HG03342 (cell line): ENCODE results near the gene TMCO1.
"Not testable (repeated sequence)": the region's sequence is repeated elsewhere in the genome, so short reads cannot be mapped to it uniquely, and the experiment has no call there.

ENCODE experiments used
- ATAC-seq: cut with Tn5 transposase; IDR thresholded peaks from one replicate; pipeline ENCODE4 v1.9.1; 2021; ENCODE audit warnings: mild to moderate bottlenecking, moderate library complexity; ENCODE audit not compliant: unreplicated experiment

The TMCO1 gene

GRCh38 chr1:165768513-165769394 is at the start of gene TMCO1:
Gene TMCO1 (minus strand): TSS chr1:165768868. CDS start chr1:165768751, 117 bp downstream.
- ATAC-seq, result peak; percentile 99

- ATAC-seq, result no peak
Measured at GRCh38 chr1:165816826-165817497, 48.3 kb upstream of the TMCO1 start.

- ATAC-seq, result no peak
Measured at GRCh38 chr1:165816157-165816556, 47.5 kb upstream of the TMCO1 start.

- ATAC-seq, result no peak
Measured at GRCh38 chr1:165815725-165816124, 47.1 kb upstream of the TMCO1 start.

- ATAC-seq, result no peak
Measured at GRCh38 chr1:165807613-165808012, 38.9 kb upstream of the TMCO1 start.

- not testable (repeated sequence) for ATAC-seq
Measured at GRCh38 chr1:165804513-165804912, 35.8 kb upstream of the TMCO1 start.

- no peak for ATAC-seq
Measured at GRCh38 chr1:165799387-165799786, 30.7 kb upstream of the TMCO1 start.

- no peak for ATAC-seq
Measured at GRCh38 chr1:165795894-165796293, 27.2 kb upstream of the TMCO1 start.

GRCh38 chr1:165793951-165794350 is 25.3 kb upstream of the TMCO1 start:
- ATAC-seq, result no peak

GRCh38 chr1:165787741-165788140 is 19.1 kb upstream of the TMCO1 start:
- no peak for ATAC-seq

- not testable (repeated sequence) for ATAC-seq
Measured at GRCh38 chr1:165783519-165783918, 14.9 kb upstream of the TMCO1 start.

- not testable (repeated sequence) for ATAC-seq
Measured at GRCh38 chr1:165778197-165778596, 9.5 kb upstream of the TMCO1 start.

- no peak for ATAC-seq
Measured at GRCh38 chr1:165773324-165773965, 4.8 kb upstream of the TMCO1 start.

GRCh38 chr1:165772739-165773138 is 4.1 kb upstream of the TMCO1 start:
- no peak for ATAC-seq

GRCh38 chr1:165764277-165764676 is 4.4 kb downstream of the TMCO1 start:
- no peak for ATAC-seq

GRCh38 chr1:165763442-165763841 is 5.2 kb downstream of the TMCO1 start:
- ATAC-seq, result no peak

GRCh38 chr1:165762725-165763124 is 5.9 kb downstream of the TMCO1 start:
- no peak for ATAC-seq

- no peak for ATAC-seq
Measured at GRCh38 chr1:165759095-165759494, 9.6 kb downstream of the TMCO1 start.

- no peak for ATAC-seq
Measured at GRCh38 chr1:165755393-165756010, 13.2 kb downstream of the TMCO1 start.

GRCh38 chr1:165753934-165754333 is 14.7 kb downstream of the TMCO1 start:
- peak; percentile 85 for ATAC-seq

GRCh38 chr1:165748550-165748949 is 20.1 kb downstream of the TMCO1 start:
- ATAC-seq, result no peak
